ENCODE measurements around the gene SDS. TPM values are rescaled to one million over a fixed set of nuclear protein-coding genes. Genes with fewer than 3 reads are reported as not detected.

SDS gene
- total RNA-seq, 1 experiment from 2014 or later: not detected

GRCh38 chr12:113366827-113367226 is 36.9 kb downstream of the SDS start:
- H3T11ph ChIP-seq (ENCODE audit: low read length): no peak overlapping the region
- H3K23me2 ChIP-seq (ENCODE audit: insufficient read length, low read depth, low read length, poor library complexity, severe bottlenecking): no peaks in the 10 kb centered on the region
- DNase-seq: no peak
- Mint-ChIP-seq H3K4me3 (no peak overlapping the region), H3K36me3 (ENCODE audit: insufficient read depth in 1 of 3, low read depth in 3 of 3) (peaks cover 4 to 15% (median 9%) of the 10 kb centered on the region in 3 experiments; a peak in 6 of 7 replicates), H3K9me3 (no peaks in the 10 kb centered on the region), H3K27ac (no peak overlapping the region), H3K27me3 (ENCODE audit: low read depth) (no peaks in the 10 kb centered on the region), H3K4me1 (0 out of 4 replicates have a peak, but pooled peaks cover 0 to 2% of the 10 kb centered on the region in 2 experiments)
- H3K79me2 ChIP-seq (ENCODE audit: insufficient read depth, low read length): no peaks in the 10 kb centered on the region
- no peaks in the 10 kb centered on the region for H3K4me1 ChIP-seq (ENCODE audit: insufficient read depth, low read length)
- no peak overlapping the region for H4K8ac ChIP-seq (replicated peaks; ENCODE audit: insufficient read length, low read depth, low read length)
- no peak overlapping the region for H2BK12ac ChIP-seq (ENCODE audit: insufficient read length, low read depth, low read length)
- H3K4ac ChIP-seq (ENCODE audit: low read depth, low read length): no peak overlapping the region
- H2BK15ac ChIP-seq (ENCODE audit: low read depth, low read length): no peak overlapping the region
- TF ChIP-seq CTCF (conservative IDR thresholded peaks at IDR 0.05): no peak
- H4K20me1 ChIP-seq (ENCODE audit: control insufficient read depth, insufficient read depth, insufficient read length): no peaks in the 10 kb centered on the region
- H2AK5ac ChIP-seq (ENCODE audit: insufficient read length, low read length): no peak overlapping the region
- H2AFZ ChIP-seq (ENCODE audit: low read length): no peak overlapping the region
- no peak overlapping the region for H3K56ac ChIP-seq (ENCODE audit: insufficient read length, low read depth, low read length)
- no peaks in the 10 kb centered on the region for H3K27me3 ChIP-seq (ENCODE audit: insufficient read depth, low read length)
- no CpG with 5 or more reads among the region's 4 CpGs for WGBS (ENCODE audit: extremely low coverage, insufficient read length, low lambda C conversion rate)
- H3K79me1 ChIP-seq (ENCODE audit: insufficient read depth, low read depth, low read length, poor library complexity, severe bottlenecking): peaks cover 2% of the 10 kb centered on the region
- H2BK5ac ChIP-seq (ENCODE audit: insufficient read length, low read length): no peak overlapping the region
- no peaks in the 10 kb centered on the region for H3K9me3 ChIP-seq (ENCODE audit: control insufficient read depth, low read depth, low read length)
- H3K18ac ChIP-seq (ENCODE audit: insufficient read length, low read depth, low read length): no peak overlapping the region
- H3K4me2 ChIP-seq (ENCODE audit: insufficient read depth, insufficient read length, low read length): no peak overlapping the region
- no peak overlapping the region for H2BK20ac ChIP-seq (ENCODE audit: low read depth, low read length, poor library complexity, severe bottlenecking)
- no peak overlapping the region for H4K5ac ChIP-seq (ENCODE audit: insufficient read length, low read depth, low read length)
- no peak overlapping the region for H3K14ac ChIP-seq (ENCODE audit: insufficient read depth, low read length)
- H3K23ac ChIP-seq (ENCODE audit: insufficient read length, low read depth, low read length): no peak overlapping the region
- no peak overlapping the region for H4K91ac ChIP-seq (ENCODE audit: insufficient read length, low read depth, low read length)
- H2BK120ac ChIP-seq (ENCODE audit: low read depth, low read length, poor library complexity, severe bottlenecking): no peak overlapping the region
- H3K9ac ChIP-seq (ENCODE audit: extremely low read depth, insufficient read length, low read length): no peak overlapping the region
- H3K27ac ChIP-seq (ENCODE audit: insufficient read length, low read depth, low read length): no peak overlapping the region
